MM.1S (cell line): ENCODE data around the gene MDH1B.

Experiments used
- DNase-seq: peaks from one replicate; pipeline ENCODE4 v3.0.0-alpha.2; 2015
- H2AFZ ChIP-seq: fragments of 300-600 bp; sonication (generic); 2 replicates; pipeline ENCODE4 v1.6.0; 2016; ENCODE audit warnings: antibody characterized with exemption, low read length
- H3F3A ChIP-seq: fragments of 300-600 bp; sonication (generic); 2 replicates; pipeline ENCODE4 v1.6.1; 2016; ENCODE audit warnings: mild to moderate bottlenecking, antibody characterized with exemption, low read length, moderate library complexity, mixed read lengths; ENCODE audit not compliant: insufficient read depth
- H3K27ac ChIP-seq: fragments of 300-600 bp; sonication (generic); 2 replicates; pipeline ENCODE4 v1.5.1; 2016; ENCODE audit warnings: mild to moderate bottlenecking, low read length
- H3K27me3 ChIP-seq: fragments of 300-600 bp; sonication (generic); replicated peaks from 2 replicates; pipeline ENCODE4 v1.6.0; 2016; ENCODE audit warnings: low read length; ENCODE audit not compliant: insufficient read depth
- H3K36me3 ChIP-seq: fragments of 300-600 bp; sonication (generic); replicated peaks from 2 replicates; pipeline ENCODE4 v1.6.1; 2016; ENCODE audit warnings: mild to moderate bottlenecking, low read length, mixed read lengths; ENCODE audit not compliant: insufficient read depth
- H3K4me1 ChIP-seq: fragments of 300-600 bp; sonication (generic); 2 replicates; pipeline ENCODE4 v1.6.1; 2016; ENCODE audit warnings: low read length, mixed read lengths
- H3K4me2 ChIP-seq: fragments of 300-600 bp; sonication (generic); 2 replicates; pipeline ENCODE4 v1.6.0; 2016; ENCODE audit warnings: low read depth, low read length
- H3K4me3 ChIP-seq: fragments of 300-600 bp; sonication (generic); 2 replicates; pipeline ENCODE4 v1.5.1; 2016; ENCODE audit warnings: low read length, mixed read lengths
- H3K79me2 ChIP-seq: fragments of 300-600 bp; sonication (generic); 2 replicates; pipeline ENCODE4 v1.6.1; 2016; ENCODE audit warnings: mixed run types, low read length, mixed read lengths
- H3K9ac ChIP-seq: fragments of 300-600 bp; sonication (generic); 2 replicates; pipeline ENCODE4 v1.6.1; 2016; ENCODE audit warnings: low read length, mixed read lengths
- H3K9me2 ChIP-seq: fragments of 300-600 bp; sonication (generic); replicated peaks from 2 replicates; pipeline ENCODE4 v1.6.1; 2016; ENCODE audit warnings: mild to moderate bottlenecking, low read length, mixed read lengths; ENCODE audit not compliant: insufficient read depth
- H3K9me3 ChIP-seq: fragments of 300-600 bp; sonication (generic); replicated peaks from 2 replicates; pipeline ENCODE4 v1.6.1; 2016; ENCODE audit warnings: mild to moderate bottlenecking, low read length, mixed read lengths; ENCODE audit not compliant: insufficient read depth
- H4K20me1 ChIP-seq: fragments of 300-600 bp; sonication (generic); 2 replicates; pipeline ENCODE4 v1.6.1; 2016; ENCODE audit warnings: mild to moderate bottlenecking, low read length, moderate library complexity, mixed read lengths; ENCODE audit not compliant: insufficient read depth
- CTCF ChIP-seq: fragments of 300-600 bp; sonication (generic); IDR thresholded peaks from 2 replicates; pipeline ENCODE4 v1.5.1; 2016; ENCODE audit warnings: antibody characterized with exemption, low read length, mixed read lengths
- EZH2 ChIP-seq: fragments of 300-600 bp; sonication (generic); optimal IDR thresholded peaks from 2 replicates; pipeline ENCODE3; 2017; ENCODE audit warnings: low read depth, mild to moderate bottlenecking, antibody characterized with exemption, low read length, mixed read lengths
- EZH2phosphoT487 ChIP-seq: fragments of 300-600 bp; sonication (generic); IDR thresholded peaks from 2 replicates; pipeline ENCODE4 v1.6.1; 2018; ENCODE audit warnings: antibody characterized with exemption, low read length

Gene MDH1B

DNA sequence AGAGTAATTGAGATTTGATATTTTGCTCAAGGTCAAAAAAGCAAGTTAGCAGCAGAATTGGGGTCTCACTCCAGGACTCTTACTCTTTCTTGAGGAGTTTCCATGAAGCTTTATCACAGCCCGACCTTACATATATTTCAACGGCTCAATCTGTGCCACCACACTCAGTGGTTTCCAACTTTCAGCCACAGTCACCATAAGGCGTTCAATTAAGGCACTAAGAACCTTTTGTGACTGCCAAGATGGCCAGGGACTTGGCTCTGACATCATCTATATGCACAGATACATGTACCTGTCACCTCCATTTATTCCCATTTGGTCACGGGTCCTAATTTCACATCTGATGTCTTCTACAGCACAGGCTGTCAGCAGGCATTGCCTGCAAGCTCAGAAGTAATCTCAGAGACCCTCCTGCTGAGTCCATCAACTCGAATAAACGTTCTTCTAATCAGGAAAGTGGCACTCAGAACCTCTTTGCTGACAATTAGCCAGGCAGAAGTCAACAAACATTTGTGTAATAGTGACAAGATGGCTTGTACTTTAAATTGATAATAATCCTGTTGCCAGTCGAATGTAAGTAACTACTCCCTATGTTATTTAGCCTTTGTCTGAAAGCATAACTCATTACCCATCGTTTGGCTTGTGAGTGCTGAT is 63.0 kb downstream of the MDH1B start:
- Histone ChIP-seq H3K27me3 (no peaks in the 10 kb centered on the region), H3K27ac (no peak overlapping the region), H3K36me3 (no peaks in the 10 kb centered on the region), H3K4me1 (no peaks in the 10 kb centered on the region), H4K20me1 (no peaks in the 10 kb centered on the region), H3K9me3 (no peaks in the 10 kb centered on the region), H3F3A (no peaks in the 10 kb centered on the region), H3K4me2 (no peak overlapping the region), H3K9me2 (no peaks in the 10 kb centered on the region), H2AFZ (no peak overlapping the region), H3K9ac (no peak overlapping the region), H3K4me3 (no peak overlapping the region), H3K79me2 (no peaks in the 10 kb centered on the region)
- DNase-seq: no peak
- TF ChIP-seq EZH2phosphoT487: no peak
- no peak for TF ChIP-seq EZH2
- TF ChIP-seq CTCF: no peak

DNA sequence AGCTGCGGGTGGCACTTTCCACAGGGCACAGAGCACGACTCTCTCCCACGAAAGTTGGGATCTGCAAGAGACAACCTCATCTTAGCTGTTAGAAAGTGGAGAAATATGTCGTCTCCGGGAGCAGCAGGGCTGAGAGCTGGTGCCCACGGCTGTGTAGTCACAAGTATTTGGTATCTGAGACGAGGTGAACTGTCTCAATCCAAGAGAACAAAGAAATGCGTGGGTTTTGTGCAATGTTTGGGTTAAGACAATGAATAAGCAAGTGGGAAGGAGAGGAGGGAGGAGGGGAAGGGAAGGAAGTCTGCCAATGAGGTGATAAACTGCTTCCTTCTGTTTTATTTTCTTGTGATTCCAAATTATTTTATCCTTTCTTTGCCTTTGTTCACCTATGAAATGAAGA is 65.0 kb downstream of the MDH1B start:
- H3K27ac ChIP-seq: no peak overlapping the region
- TF ChIP-seq EZH2phosphoT487 (no peak), EZH2 (no peak), CTCF (no peak)
- DNase-seq: no peak
- H3K79me2 ChIP-seq: no peaks in the 10 kb centered on the region
- no peak overlapping the region for H2AFZ ChIP-seq
- no peak overlapping the region for H3K4me3 ChIP-seq
- no peaks in the 10 kb centered on the region for H4K20me1 ChIP-seq
- H3K36me3 ChIP-seq: no peaks in the 10 kb centered on the region
- no peaks in the 10 kb centered on the region for H3K4me1 ChIP-seq
- no peaks in the 10 kb centered on the region for H3K9me2 ChIP-seq
- no peaks in the 10 kb centered on the region for H3F3A ChIP-seq
- no peak overlapping the region for H3K4me2 ChIP-seq
- H3K9me3 ChIP-seq: no peaks in the 10 kb centered on the region
- no peaks in the 10 kb centered on the region for H3K27me3 ChIP-seq
- H3K9ac ChIP-seq: no peak overlapping the region

DNA sequence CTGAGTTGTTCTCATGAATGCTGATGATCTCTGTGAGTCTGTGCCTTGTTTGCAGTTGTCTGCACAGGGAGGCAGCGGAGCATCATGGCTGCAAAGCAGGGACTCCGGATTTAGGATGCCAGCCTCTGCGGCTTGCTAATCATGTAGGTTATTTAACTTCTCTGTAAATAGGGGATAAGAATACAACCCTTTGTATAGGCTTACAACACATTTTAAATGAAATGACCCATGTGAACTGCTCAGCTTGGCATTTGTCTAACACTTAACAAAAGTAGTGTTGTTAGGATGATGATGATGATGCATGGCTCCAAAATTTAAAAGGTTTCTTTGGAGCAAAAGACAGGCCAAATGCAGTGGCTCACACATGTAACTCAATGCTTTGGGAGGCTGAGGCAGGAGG is 66.3 kb downstream of the MDH1B start:
- no peaks in the 10 kb centered on the region for H3F3A ChIP-seq
- no peak overlapping the region for H3K9ac ChIP-seq
- no peak overlapping the region for H3K4me3 ChIP-seq
- H2AFZ ChIP-seq: no peak overlapping the region
- TF ChIP-seq EZH2: no peak
- no peak for TF ChIP-seq CTCF
- TF ChIP-seq EZH2phosphoT487: no peak
- H4K20me1 ChIP-seq: no peaks in the 10 kb centered on the region
- no peaks in the 10 kb centered on the region for H3K9me3 ChIP-seq
- no peaks in the 10 kb centered on the region for H3K36me3 ChIP-seq
- H3K4me1 ChIP-seq: no peaks in the 10 kb centered on the region
- no peak overlapping the region for H3K4me2 ChIP-seq
- H3K27ac ChIP-seq: no peak overlapping the region
- H3K79me2 ChIP-seq: no peaks in the 10 kb centered on the region
- no peak for DNase-seq
- H3K9me2 ChIP-seq: no peaks in the 10 kb centered on the region
- H3K27me3 ChIP-seq: no peaks in the 10 kb centered on the region
